Measurements from ENCODE around the gene LRRK1. TPM values are rescaled to one million over a fixed set of nuclear protein-coding genes. Genes with fewer than 3 reads are reported as not detected.

The LRRK1 gene
- total RNA-seq, 2 experiments from 2014 or later, result 0.29 to 0.30 TPM

DNA sequence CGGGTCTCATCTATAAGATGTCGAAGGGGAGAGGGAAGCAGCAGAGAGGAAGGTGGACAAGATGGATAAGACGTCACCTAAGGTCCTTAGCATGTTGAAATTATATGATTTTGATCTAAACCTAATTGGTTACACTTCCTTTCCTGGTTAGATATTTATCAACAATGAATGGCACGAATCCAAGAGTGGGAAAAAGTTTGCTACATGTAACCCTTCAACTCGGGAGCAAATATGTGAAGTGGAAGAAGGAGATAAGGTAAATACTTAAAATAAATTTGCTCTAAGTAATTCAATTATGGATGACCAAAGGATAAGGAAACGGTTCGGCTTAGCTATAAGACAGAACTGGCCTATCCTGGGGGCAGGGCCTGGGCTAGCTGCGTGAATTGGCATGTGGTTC is 34.0 kb upstream of the LRRK1 start:
- Mint-ChIP-seq H3K27me3 (peaks cover 69% of the 10 kb centered on the region), H3K27ac (no peak overlapping the region), H3K36me3 (no peaks in the 10 kb centered on the region), H3K4me1 (peaks cover 7% of the 10 kb centered on the region), H3K4me3 (no peak overlapping the region), H3K9me3 (no peaks in the 10 kb centered on the region)
- DNase-seq, result no peak

DNA sequence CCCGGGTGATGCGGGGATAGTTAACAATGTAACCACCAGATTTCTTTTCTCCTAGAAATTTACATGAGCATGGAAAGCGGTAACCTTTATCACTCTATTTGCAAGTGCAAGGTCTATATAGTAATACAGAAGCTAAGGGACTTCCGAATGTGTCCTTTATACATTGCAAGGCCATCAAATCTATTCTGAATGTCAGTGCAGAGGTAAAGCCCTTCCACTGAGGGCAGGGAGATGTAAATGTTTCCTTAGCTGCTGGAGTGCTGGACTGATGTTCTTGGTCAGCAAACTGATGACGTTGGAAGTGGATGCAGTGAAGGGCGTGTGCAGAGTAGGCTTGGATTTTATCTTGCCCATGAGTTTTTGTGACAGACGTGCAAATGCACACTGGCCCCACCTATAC is 33.3 kb upstream of the LRRK1 start:
- H3K27ac Mint-ChIP-seq, result no peak overlapping the region
- no peak for DNase-seq
- peaks cover 7% of the 10 kb centered on the region for H3K4me1 Mint-ChIP-seq
- no peaks in the 10 kb centered on the region for H3K36me3 Mint-ChIP-seq
- H3K9me3 Mint-ChIP-seq, result no peaks in the 10 kb centered on the region
- no peak overlapping the region for H3K4me3 Mint-ChIP-seq
- peaks cover 69% of the 10 kb centered on the region for H3K27me3 Mint-ChIP-seq

DNA sequence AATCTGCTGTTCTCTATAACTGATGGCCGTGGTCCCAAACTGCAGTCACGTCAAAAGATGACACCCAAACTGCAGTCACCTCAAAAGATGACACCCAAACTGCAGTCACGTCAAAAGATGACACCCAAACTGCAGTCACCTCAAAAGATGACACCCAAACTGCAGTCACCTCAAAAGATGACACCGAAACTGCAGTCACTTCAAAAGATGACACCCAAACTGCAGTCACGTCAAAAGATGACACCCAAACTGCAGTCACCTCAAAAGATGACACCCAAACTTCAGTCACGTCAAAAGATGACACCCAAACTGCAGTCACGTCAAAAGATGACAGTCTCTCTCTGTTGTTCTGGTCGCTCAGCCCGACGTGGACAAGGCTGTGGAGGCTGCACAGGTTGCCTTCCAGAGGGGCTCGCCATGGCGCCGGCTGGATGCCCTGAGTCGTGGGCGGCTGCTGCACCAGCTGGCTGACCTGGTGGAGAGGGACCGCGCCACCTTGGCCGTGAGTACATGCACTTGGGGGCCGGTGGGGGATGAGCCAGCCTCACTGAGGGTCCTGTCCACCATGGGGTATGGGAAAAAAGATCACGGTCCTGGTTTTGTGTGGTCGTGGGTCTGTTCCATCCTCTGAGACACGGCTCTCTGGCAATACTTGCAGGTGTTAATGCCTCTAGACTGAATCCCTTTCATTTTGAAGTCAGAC is 31.8 kb upstream of the LRRK1 start:
- no peaks in the 10 kb centered on the region for H3K36me3 Mint-ChIP-seq
- H3K27ac Mint-ChIP-seq, result no peak overlapping the region
- H3K4me3 Mint-ChIP-seq, result no peak overlapping the region
- H3K4me1 Mint-ChIP-seq, result peaks cover 7% of the 10 kb centered on the region
- H3K9me3 Mint-ChIP-seq, result no peaks in the 10 kb centered on the region
- H3K27me3 Mint-ChIP-seq, result peaks cover 68% of the 10 kb centered on the region
- no peak for DNase-seq

DNA sequence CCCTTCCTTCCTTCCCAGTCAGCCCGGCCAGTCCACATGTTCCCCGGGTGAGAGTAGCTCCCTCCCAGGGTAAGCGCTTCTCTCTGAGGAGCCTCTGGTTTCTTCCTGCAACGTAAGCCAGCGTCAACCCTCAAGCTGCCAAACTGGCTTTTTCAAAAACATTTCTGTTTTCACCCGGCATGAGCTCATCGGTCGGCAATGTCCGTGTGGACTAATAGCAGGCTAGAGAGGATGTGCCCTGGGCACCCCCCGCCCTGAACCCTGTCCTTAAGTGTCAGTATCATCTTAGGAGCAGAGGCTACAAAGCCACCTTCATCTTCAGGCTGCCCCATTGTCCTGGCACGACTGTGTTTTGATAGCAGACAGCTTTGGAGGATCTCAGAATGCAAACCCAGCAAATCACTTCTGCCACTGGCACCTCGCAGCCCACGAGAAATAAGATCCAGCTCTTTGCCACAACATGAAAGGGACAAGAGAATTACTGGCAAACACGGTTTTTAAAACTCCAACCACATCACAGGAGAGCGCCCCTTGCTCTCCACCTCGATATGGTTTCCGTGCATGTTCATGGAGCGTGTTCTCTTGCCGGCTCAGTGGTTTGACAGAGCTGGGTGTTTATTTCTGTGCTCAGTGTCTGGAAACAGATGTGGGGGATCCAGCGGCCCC is 29.6 kb upstream of the LRRK1 start:
- peaks cover 7% of the 10 kb centered on the region for H3K4me1 Mint-ChIP-seq
- no peaks in the 10 kb centered on the region for H3K9me3 Mint-ChIP-seq
- H3K4me3 Mint-ChIP-seq, result no peak overlapping the region
- no peaks in the 10 kb centered on the region for H3K36me3 Mint-ChIP-seq
- peaks cover 64% of the 10 kb centered on the region for H3K27me3 Mint-ChIP-seq
- DNase-seq, result no peak
- H3K27ac Mint-ChIP-seq, result no peak overlapping the region

DNA sequence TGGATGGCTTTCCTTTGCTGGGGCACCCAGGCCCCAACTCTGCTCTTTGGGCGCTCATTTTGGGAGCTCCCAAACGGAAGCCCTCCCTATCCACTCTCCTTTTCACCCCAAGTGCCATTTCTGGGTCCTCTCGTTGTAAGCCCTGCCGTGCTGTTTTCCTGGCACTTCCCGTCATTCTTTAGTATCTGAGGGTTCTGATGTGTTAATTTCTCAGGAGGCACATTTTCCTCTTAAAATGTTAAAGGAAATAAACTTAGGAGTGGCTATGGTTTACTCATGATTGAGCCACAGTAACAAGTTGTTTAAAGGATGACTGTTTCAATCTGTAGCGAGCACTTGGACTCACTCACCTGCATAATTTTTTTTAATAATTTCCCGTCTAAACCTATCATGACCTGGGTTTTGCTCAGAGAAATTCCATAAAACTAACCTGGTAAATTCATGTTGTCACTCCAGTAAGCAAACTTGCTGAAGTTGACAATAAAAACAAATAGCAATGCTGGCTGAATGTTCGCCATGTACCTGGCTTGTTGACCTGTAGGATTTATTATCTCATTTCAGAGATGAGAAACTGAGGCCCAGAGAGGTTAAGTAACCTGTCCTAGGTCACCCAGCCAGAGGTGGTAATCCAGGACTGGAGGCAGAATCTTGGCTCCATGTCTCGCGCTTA is 29.0 kb upstream of the LRRK1 start:
- peaks cover 59% of the 10 kb centered on the region for H3K27me3 Mint-ChIP-seq
- DNase-seq, result no peak

DNA sequence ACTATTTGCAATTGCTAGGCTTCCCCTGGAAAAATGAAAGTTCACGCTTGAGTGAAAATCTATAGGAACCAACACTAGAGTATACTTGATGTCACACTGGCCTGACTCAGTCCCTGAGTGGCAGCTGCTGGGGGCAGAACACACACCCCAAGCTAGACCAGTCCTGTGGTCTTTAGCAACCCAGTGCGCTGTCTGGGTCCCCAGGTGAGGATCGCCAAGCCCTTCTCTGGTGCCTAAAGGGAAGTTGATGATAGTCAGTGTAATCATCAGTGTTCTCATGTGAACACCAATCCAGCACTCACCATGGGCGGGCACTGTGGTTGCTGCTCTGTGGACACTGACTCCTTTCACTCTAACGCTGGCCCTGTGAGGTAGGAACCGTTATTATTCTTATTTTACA is 28.3 kb upstream of the LRRK1 start:
- no peak for DNase-seq
- Mint-ChIP-seq H3K36me3 (no peaks in the 10 kb centered on the region), H3K9me3 (no peaks in the 10 kb centered on the region), H3K4me3 (no peak overlapping the region), H3K27ac (no peak overlapping the region), H3K4me1 (peaks cover 7% of the 10 kb centered on the region), H3K27me3 (peaks cover 61% of the 10 kb centered on the region)

More for the DNA sequence above, 29.0 kb upstream of the LRRK1 start:
- H3K27ac Mint-ChIP-seq, result no peak overlapping the region
- peaks cover 7% of the 10 kb centered on the region for H3K4me1 Mint-ChIP-seq
- no peak overlapping the region for H3K4me3 Mint-ChIP-seq
- no peaks in the 10 kb centered on the region for H3K9me3 Mint-ChIP-seq
- no peaks in the 10 kb centered on the region for H3K36me3 Mint-ChIP-seq

DNA sequence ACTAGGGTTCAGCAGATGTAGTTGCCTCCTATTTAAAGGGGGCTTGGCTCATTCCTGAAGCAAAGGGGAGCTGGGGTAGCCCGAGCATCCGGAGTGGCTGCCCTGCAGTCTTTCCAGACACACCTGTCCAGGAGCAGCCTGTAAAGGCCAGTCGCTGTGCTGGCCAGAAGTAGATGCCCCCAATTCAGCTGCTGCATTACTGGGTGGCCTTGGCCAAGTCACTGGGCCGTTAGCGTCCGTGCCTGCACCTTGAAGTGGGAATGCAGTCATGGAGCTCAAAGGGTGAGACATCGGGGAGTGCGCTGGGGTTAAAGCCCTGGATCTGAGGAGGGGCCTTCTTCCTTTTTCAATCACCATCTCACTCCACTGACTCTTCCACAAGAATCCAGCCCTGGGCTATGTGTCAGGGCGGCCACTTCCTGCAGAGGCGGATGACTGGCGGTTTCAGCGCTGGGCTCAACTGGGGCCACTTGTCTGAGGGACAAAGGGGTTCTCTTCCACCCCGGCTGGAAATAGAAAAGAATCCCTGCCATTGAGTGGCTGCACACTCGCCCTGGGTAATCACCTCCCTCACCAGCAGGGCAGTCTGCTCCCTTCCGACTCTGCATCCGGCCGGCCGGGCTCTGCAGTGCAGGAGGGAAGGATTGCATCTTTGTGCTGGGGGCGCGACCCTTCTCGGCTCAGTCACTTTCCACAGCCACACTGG is 27.7 kb upstream of the LRRK1 start:
- peaks cover 7% of the 10 kb centered on the region for H3K4me1 Mint-ChIP-seq
- H3K4me3 Mint-ChIP-seq, result no peak overlapping the region
- peaks cover 61% of the 10 kb centered on the region for H3K27me3 Mint-ChIP-seq
- H3K36me3 Mint-ChIP-seq, result no peaks in the 10 kb centered on the region
- no peak overlapping the region for H3K27ac Mint-ChIP-seq
- DNase-seq, result no peak
- H3K9me3 Mint-ChIP-seq, result no peaks in the 10 kb centered on the region

DNA sequence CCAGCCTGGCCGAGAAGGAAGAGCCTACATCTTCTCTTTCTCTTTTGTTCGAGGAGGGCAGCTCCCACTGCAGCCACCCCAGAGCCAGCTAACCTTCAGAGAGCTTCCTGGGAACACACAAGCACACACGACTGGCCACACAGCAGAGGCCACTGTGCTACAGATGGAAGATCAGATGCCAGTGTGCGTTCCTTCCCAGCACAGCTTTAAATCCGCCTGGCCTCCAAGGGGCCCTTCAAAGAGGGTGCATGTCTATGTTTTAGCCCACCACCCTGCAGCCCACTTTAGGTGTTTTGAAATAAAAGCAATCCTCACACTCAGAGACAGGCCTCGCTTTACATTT is 27.2 kb upstream of the LRRK1 start:
- DNase-seq, result no peak
- Mint-ChIP-seq H3K4me1 (peaks cover 7% of the 10 kb centered on the region), H3K36me3 (no peaks in the 10 kb centered on the region), H3K27me3 (peaks cover 61% of the 10 kb centered on the region), H3K27ac (no peak overlapping the region), H3K4me3 (no peak overlapping the region), H3K9me3 (no peaks in the 10 kb centered on the region)

DNA sequence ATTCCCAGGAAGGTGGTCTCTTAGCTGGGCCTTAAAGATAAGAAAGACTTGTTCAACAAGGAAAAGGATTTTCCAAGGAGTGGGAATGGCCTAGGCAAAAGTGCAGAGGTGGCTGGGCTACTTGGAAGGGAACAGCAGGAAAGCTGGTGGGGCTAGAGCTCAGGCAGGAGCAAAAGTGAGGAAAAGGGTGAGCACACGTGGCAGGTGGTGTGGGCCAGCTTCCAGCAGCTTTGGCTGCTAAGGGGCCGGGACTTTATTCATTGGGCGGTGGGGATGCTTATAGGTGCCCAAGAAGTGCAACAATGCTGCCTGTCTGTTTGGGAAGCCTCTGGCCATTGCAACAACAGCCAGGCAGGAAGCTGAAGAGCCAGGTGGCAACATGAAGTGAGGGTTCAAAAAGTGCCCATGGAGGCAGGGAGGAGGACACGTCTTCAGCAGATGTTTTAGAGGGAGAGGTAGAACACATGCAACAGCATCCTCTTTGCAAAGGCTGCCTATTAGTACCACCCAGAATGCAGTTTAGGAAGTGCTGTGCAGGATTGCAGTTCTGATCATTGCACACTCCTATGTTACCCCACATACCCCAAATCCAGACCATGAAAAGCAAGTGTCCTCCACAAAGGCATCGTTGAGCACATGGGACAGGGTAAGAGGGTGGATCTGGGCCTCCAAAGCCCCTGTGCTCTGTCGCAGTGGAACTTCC is 25.7 kb upstream of the LRRK1 start:
- Mint-ChIP-seq H3K9me3 (no peaks in the 10 kb centered on the region), H3K4me1 (peaks cover 7% of the 10 kb centered on the region), H3K27me3 (peaks cover 59% of the 10 kb centered on the region), H3K27ac (no peak overlapping the region), H3K4me3 (no peak overlapping the region), H3K36me3 (no peaks in the 10 kb centered on the region)
- no peak for DNase-seq

DNA sequence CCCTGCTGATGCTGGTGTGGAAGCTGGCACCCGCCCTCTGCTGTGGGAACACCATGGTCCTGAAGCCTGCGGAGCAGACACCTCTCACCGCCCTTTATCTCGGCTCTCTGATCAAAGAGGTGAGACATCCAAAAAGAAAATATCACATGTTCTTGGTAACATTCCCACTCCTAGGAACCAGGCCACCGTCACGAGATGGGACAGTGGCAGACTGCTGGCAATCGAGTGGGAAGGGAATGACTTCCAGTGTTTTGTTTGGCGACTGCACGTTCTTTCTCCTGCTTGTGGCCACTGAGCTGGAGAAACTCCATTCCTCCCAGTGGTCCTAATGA is 25.2 kb upstream of the LRRK1 start:
- Mint-ChIP-seq H3K36me3 (no peaks in the 10 kb centered on the region), H3K9me3 (no peaks in the 10 kb centered on the region), H3K4me1 (peaks cover 7% of the 10 kb centered on the region), H3K27ac (no peak overlapping the region), H3K4me3 (no peak overlapping the region), H3K27me3 (peaks cover 54% of the 10 kb centered on the region)
- no peak for DNase-seq

DNA sequence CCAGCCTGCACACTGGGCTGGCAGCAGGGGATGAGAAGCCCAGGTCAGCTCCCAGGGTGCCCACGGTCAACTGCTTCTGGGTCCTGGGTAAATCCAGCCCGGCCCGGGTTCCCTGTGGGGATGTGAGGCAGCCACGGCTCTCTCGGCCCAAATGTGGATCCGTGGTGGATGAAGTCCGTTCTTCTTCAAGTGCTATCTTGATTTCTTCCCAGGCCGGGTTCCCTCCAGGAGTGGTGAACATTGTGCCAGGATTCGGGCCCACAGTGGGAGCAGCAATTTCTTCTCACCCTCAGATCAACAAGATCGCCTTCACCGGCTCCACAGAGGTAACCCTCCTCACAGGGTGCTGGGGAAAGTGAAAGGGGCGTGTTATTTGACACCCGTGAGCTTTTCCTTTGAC is 23.4 kb upstream of the LRRK1 start:
- peaks cover 36% of the 10 kb centered on the region for H3K27me3 Mint-ChIP-seq
- no peaks in the 10 kb centered on the region for H3K9me3 Mint-ChIP-seq
- H3K4me3 Mint-ChIP-seq, result no peak overlapping the region
- H3K36me3 Mint-ChIP-seq, result no peaks in the 10 kb centered on the region
- no peak overlapping the region for H3K27ac Mint-ChIP-seq
- DNase-seq, result no peak
- H3K4me1 Mint-ChIP-seq, result no peaks in the 10 kb centered on the region

DNA sequence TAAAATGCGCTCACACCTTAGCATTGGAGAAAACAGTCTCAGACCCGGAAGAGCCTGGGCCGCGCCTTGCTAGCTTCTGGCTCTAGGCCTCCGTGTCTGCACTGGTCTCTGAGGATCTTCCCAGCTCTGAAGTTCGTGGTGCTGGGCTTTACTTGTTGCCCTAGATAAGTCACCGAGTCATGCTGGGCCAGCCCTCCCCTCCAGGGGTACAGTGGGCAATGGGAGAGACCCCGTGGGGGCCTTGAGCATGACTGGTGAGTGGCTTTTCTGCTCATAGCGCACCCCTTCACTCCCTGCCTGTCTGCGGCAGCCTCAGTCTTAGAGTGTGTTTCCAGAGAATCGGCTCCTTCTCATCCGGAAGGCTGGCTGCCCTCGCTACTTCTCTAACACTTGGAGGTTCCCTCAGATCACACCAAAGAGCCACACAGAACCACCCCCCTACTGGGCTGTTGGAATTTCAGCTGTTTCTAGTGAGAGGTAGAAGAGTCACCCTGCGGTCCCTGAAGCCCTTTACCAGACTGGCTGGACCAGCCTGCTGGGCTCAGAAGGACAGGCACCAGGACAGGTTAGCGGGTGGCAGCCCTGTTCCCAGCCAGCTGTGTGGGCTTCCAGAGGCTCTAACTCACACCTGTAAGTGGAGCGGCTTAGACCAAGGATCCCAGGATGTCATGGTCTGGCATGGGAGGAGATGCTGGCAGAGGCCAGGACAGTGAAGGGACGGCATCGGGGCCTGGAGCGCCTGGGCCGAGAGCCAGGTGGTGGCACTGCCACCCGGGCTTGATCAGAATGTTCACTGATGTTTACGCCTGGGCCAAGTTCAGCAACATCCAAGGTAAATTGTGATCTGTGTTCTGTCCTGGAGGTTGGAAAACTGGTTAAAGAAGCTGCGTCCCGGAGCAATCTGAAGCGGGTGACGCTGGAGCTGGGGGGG is 21.7 kb upstream of the LRRK1 start:
- DNase-seq, result no peak
- Mint-ChIP-seq H3K36me3 (no peaks in the 10 kb centered on the region), H3K27me3 (peaks cover 20% of the 10 kb centered on the region), H3K4me3 (no peak overlapping the region), H3K4me1 (no peaks in the 10 kb centered on the region), H3K27ac (no peak overlapping the region), H3K9me3 (no peaks in the 10 kb centered on the region)

DNA sequence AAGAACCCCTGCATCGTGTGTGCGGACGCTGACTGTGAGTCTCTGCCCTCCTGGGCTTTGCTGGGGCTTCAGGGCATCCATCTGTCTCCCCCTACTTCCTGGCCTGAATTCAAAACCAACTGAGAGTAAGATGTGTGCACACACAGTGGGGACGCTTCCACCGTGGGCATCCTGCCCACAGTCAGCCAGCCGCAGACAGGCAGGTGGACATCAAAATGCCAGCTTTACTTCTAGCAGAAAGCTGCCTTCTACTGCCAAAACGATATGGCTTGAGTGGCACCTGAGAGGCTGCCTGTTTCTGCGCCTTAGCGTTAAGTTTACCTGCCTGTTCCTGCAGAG is 21.0 kb upstream of the LRRK1 start:
- no peak for DNase-seq
- no peak overlapping the region for H3K4me3 Mint-ChIP-seq
- no peaks in the 10 kb centered on the region for H3K36me3 Mint-ChIP-seq
- H3K27ac Mint-ChIP-seq, result no peak overlapping the region
- no peaks in the 10 kb centered on the region for H3K9me3 Mint-ChIP-seq
- H3K27me3 Mint-ChIP-seq, result peaks cover 14% of the 10 kb centered on the region
- no peaks in the 10 kb centered on the region for H3K4me1 Mint-ChIP-seq

All from activated naive CD8-positive, alpha-beta T cell treated with anti-CD3 and anti-CD28 coated beads for 36 hours (primary cell).